GM21528 (cell line): Measurements from ENCODE around the gene NR2C1.
"Not testable (repeated sequence)": the region's sequence is repeated elsewhere in the genome, so short reads cannot be mapped to it uniquely, and the experiment has no call there.

ENCODE experiments used
- ATAC-seq: cut with Tn5 transposase; IDR thresholded peaks from one replicate; pipeline ENCODE4 v1.9.1; 2021; ENCODE audit warnings: mild to moderate bottlenecking, moderate library complexity; ENCODE audit not compliant: unreplicated experiment, low FRiP score

Gene NR2C1

DNA sequence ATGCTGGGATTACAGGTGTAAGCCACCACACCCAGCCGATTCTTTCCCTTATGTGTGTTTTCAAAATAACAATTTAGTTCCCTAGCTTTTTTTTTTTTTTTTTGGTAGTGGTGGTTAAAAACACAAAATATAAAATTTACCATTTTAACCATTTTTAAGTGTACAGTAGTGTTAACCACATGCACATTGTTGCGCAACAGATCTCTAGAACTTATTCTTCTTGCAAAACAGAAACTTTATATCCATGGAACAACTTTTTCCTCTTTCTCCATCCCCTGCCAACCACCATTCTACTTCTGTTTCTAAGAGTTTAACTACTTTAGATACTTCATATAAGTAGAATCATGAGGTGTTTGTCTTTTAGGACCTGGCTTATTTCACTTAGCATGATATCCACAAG is 68.8 kb downstream of the NR2C1 start:
- ATAC-seq: no peak

GRCh38 chr12:95003921-95004272 is 69.5 kb downstream of the NR2C1 start:
- ATAC-seq: peak; percentile 7

DNA sequence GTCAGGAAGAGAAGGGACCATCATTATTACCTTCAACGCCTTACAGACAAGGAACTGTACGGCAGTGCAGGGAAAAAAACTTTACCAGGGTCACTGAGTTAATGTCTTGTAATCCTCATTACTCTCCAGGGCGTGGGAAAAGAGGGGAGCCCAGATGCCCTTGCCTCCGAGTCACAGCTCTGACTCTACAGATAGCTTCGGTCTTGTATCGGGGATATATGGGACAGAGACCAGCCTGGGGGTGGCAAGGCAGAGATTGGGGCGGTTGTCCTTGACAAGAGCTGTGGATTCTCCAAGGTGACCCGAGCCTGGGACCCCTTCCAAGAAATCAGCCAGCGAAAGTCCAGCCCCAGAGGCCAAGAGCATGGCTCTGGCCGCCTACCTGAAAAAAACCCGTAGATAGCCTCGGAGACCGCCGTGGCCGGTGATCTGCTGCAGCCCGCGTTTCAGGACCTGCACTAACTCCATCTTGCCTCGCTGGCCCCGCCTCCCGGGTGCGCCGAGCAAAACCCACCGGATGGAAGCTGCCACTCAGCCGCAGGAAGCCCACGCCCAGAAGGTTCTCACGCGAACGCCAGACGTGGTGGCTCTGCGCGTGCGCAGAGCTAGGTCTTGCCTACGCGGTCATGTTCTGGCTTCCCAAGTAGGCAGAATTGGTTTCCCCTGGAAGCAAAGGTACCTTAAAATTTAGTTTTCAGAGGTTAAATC is 70.1 kb downstream of the NR2C1 start, which contains the start of gene NDUFA12:
NDUFA12 (minus strand) TSS at position 485 of the 708 bp plus-strand sequence; CDS start at position 468, 17 bp downstream.
- peak; percentile 99 for ATAC-seq

- no peak for ATAC-seq
These were observed 70.7 kb downstream of the NR2C1 start for GRCh38 chr12:95002754-95003153.

- no peak for ATAC-seq
These were observed 75.1 kb downstream of the NR2C1 start for GRCh38 chr12:94998326-94998725.

DNA sequence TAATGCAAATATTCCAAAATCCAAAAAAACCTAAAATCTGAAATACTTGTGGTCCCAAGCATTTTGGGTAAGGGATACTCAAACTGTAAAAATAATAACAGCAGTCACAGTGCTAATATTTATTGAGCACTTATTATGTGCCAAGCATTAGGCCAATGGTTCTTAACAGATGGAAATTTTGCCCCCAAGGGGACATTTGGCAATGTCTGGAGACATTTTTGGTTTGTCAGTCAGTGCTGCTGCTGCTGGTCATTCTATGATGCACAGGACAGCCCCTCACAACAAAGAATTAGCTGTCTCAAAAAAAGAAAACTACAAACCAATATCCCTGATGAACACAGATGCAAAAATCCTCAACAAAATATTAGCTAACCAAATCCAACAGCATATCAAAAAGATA is 75.7 kb downstream of the NR2C1 start:
- ATAC-seq: no peak

DNA sequence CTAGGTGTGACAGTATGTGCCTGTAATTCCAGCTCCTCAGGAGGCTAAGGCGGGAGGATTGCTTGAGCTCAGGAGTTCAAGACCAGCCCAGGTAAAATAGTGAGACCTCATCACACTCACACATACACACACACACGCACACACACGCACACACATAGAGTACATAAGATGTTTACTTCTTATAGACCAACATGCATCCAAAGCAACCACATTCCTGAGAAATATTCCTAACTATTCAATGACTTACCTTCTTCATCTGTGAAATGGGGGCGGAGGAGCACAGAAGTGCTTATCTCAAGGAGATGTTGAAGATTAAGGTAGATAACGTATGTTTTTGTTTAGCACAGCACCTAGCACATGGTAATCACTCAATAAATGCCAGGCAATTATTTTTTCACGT is 76.4 kb downstream of the NR2C1 start:
- no peak for ATAC-seq

- ATAC-seq: no peak
These were observed 79.1 kb downstream of the NR2C1 start for GRCh38 chr12:94994312-94994711.

DNA sequence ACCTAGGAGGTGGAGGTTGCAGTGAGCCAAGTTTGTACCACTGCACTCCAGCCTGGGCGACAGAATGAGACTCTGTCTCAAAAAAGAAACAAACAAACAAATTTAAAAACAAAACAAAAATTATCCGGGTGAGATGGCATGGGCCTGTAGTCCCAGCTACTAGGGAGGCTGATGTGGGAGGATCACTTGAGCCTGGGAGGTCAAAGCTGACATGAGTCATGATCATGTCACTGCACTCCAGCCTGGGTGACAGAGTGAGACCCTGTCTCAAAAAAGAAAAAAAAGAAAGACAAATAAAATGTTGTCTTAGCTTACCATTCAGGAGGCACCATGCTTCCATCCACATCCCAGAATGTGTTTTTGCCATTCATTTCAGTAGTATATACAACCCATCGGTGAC is 79.6 kb downstream of the NR2C1 start:
- ATAC-seq: not testable (repeated sequence)

GRCh38 chr12:94990222-94990621 is 83.2 kb downstream of the NR2C1 start:
- no peak for ATAC-seq

DNA sequence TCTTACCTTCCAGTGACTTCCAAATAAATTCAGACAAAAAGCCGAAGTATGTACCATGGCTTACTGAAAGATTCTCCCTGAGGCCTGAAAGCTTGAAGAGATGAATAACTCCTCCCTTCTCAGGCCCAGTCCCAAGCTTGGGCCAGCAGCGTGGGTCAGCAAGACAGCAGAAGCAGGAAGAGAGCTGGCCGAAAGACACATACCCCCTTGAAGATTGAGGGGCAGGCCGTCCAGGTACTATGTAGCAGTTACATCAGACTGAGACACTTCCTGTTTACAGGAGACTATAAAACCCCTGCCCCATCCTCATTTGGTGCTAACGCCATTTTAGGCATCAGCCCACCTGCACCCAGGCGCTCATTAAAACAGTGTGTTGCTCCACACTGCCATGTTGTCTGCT is 84.9 kb downstream of the NR2C1 start:
- no peak for ATAC-seq

GRCh38 chr12:94987801-94988200 is 85.6 kb downstream of the NR2C1 start:
- ATAC-seq: no peak

- no peak for ATAC-seq
These were observed 86.2 kb downstream of the NR2C1 start for GRCh38 chr12:94987076-94987669.

DNA sequence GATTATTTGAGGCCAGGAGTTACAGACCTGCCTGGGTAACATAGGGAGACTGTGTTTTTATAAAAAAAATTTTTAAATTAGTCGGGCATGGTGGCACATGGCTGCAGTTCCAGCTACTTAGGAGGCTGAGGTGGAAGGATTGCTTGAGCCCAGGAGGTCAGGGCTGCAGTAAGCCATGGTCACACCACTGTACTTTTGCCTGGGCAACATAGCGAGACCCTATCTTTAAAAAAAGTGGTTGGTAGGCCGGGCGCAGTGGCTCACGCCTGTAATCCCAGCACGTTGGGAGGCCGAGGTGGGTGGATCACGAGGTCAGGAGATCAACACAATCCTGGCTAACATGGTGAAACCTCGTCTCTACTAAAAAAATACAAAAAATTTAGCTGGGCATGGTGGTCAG is 88.3 kb downstream of the NR2C1 start:
- ATAC-seq: not testable (repeated sequence)

- no peak for ATAC-seq
These were observed 90.1 kb downstream of the NR2C1 start for GRCh38 chr12:94983321-94983720.

- ATAC-seq: no peak
These were observed 91.0 kb downstream of the NR2C1 start for GRCh38 chr12:94982456-94982855.

DNA sequence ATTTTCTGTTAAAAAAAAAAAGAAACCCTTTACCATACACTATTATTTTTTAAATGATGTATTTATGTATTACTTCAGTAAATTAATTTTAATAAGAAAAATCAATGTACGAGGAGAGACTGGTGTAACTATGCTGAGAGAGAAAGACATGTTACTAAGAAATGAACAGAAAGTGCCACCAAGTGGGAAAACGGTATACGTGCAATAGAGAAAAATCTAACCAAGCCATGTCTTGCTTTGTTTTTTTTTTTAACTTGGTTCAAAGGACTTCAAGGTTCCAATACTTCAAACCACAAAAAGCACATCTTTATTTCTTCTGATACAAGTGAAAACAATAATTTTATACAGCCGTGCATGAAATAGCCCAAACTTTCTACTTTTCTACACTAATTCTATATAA is 92.8 kb downstream of the NR2C1 start:
- ATAC-seq: no peak

DNA sequence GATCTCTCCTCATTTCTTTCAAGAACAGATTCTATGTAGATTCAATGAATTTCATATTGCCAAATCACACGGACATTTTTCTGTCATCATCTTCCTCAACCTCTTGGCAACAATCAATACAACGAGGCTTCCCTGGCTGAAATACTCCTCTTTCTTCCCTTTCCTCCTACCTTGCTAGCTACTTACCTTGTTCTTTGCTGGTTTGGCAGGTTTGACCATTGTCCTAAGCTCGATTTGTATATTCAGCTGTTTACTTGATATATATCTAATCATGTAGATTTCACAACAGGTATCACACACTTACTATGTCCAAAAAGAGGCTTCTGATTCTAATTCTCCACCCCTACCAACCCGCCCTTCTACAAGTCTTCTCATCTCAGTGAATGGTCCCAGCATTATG is 93.5 kb downstream of the NR2C1 start:
- ATAC-seq: no peak

- no peak for ATAC-seq
These were observed 95.5 kb downstream of the NR2C1 start for GRCh38 chr12:94977766-94978468.

- ATAC-seq: no peak
These were observed 100.2 kb downstream of the NR2C1 start for GRCh38 chr12:94973221-94973620.

DNA sequence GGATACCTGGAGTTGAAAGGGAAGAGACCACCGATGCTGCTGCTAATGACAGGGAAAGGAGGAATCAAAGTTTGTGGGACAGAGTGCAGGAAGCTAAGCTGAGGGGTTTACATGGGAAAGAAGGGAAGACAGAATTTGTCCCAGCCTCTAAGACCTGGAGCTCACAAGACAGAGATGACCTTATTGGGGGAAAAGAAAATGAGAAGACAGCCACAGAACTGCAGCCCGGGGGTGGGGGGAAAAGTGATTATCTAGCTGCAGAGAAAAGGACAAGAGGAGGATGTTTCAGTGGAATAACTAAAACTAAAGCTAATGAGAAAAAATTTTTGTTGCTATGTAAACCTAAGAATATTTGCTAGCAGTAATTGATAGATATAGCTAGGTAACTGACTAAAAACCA is 100.6 kb downstream of the NR2C1 start:
- ATAC-seq: no peak

DNA sequence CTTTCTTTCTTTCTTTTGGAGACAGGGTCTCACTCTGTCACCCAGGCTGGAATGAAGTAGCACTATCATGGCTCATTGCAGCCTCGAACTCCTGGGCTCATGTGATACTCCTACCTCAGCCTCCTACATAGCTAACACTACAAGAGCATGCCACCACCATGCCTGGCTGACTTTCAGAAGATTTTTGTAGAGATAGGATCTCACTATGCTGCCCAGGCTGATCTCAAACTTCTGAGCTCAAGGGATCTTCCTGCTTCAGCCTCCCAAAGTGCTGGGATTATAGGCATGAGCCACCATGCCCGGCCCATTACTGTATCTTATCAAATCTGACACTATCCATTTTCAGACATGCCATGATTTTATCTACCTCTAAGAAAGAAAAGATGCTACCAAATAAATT is 101.5 kb downstream of the NR2C1 start:
- ATAC-seq: no peak
